Muscle layer of colon (tissue), 2 donors: ENCODE results near the gene SIGLEC9.
"Not testable (repeated sequence)": the region's sequence is repeated elsewhere in the genome, so short reads cannot be mapped to it uniquely, and the experiment has no call there.

Experiments
- H3K27ac ChIP-seq: one replicate; pipeline ENCODE4 v1.7.0; 2013; ENCODE audit warnings: low read depth, mild to moderate bottlenecking, low read length, moderate library complexity
- H3K27me3 ChIP-seq, 2 donors: one replicate each; pipeline ENCODE4 v1.7.0; 2013; ENCODE audit warnings: low read length in 2 of 2, mild to moderate bottlenecking in 2 of 2; ENCODE audit not compliant: insufficient read depth in 2 of 2, control insufficient read depth in 1 of 2
- H3K36me3 ChIP-seq: one replicate; pipeline ENCODE4 v1.7.0; 2013; ENCODE audit warnings: mild to moderate bottlenecking, low read length; ENCODE audit not compliant: insufficient read depth
- H3K4me1 ChIP-seq: one replicate; pipeline ENCODE4 v1.7.0; 2013; ENCODE audit warnings: mild to moderate bottlenecking, low read length; ENCODE audit not compliant: insufficient read depth
- H3K4me3 ChIP-seq, 2 donors: one replicate each; pipeline ENCODE4 v1.7.0; 2013; ENCODE audit warnings: low read length in 2 of 2, low read depth in 1 of 2, mild to moderate bottlenecking in 1 of 2, moderate library complexity in 1 of 2
- H3K9ac ChIP-seq: one replicate; pipeline ENCODE4 v1.7.0; 2013; ENCODE audit warnings: low read length
- H3K9me3 ChIP-seq: one replicate; pipeline ENCODE4 v1.7.0; 2013; ENCODE audit warnings: mild to moderate bottlenecking, low read length
- donor health status: abdominal sarcoma.
- donor health status: Adenocarcinoma of cecum.

The SIGLEC9 gene

DNA sequence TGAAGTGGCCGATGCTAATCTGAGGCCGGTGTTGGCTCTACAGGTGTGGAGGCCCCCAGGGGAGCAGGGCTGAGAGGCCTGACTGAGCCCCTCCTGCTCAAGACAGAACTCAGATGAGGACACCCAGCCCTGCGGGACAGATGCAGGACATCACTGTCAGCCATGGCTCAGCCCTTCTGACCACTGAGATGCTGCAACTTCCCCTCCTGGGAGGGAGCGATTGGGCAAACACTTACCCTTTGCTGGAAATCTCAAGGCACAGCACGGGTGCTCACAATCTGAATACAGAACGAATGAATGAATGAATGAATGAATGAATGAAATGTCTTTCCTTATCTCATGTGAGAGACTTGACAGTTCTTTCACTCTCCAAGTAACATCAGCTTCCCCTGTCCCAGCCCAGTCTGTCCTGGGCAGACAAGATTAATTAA, 13.9 kb downstream of the SIGLEC9 start:
- Histone ChIP-seq H3K9me3 (no peaks in the 10 kb centered on the region), H3K4me1 (peaks cover 3% of the 10 kb centered on the region), H3K27me3 (peaks cover 0 to 5% of the 10 kb centered on the region in 2 donors), H3K27ac (no peak overlapping the region), H3K9ac (no peak overlapping the region), H3K36me3 (no peaks in the 10 kb centered on the region), H3K4me3 (no peak overlapping the region)

DNA sequence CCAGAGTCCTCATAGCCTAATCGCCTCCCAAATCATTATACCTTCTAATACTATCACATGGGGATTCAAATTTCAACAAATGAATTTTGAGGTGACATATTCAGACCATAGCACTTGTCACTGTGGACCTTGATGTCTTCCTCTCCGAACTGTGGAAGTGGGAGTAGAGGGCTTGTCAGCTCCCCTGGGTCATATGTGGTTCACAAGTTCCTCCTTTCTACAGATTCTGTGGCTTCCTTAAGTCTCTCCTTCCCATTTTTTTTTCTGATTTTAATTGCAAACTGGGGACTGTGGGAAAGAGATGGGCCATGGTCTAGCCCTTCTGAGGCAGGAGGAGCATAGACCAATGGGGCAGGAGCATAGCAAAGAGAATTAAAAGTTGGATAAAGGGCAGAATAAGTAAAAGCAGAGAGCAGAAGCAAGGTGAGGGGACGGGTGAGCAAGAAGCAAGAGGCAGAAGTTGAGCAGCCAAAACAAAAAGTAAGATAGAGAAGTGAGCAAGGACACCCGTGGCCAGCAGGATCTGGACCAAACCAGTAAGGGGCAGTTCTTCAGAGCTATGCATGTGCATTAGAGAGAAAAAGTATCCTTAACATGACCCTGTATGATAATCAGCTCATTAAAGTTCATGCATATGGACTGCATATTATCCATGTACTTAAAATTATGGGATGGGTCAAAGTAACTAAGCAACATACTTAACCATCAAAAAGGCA, 14.8 kb downstream of the SIGLEC9 start:
- no peaks in the 10 kb centered on the region for H3K9me3 ChIP-seq
- H3K36me3 ChIP-seq: no peaks in the 10 kb centered on the region
- H3K27ac ChIP-seq: no peak overlapping the region
- H3K4me3 ChIP-seq: no peak overlapping the region
- H3K4me1 ChIP-seq: peaks cover 3% of the 10 kb centered on the region
- no peak overlapping the region for H3K9ac ChIP-seq
- H3K27me3 ChIP-seq: peaks cover 0 to 5% of the 10 kb centered on the region in 2 donors

DNA sequence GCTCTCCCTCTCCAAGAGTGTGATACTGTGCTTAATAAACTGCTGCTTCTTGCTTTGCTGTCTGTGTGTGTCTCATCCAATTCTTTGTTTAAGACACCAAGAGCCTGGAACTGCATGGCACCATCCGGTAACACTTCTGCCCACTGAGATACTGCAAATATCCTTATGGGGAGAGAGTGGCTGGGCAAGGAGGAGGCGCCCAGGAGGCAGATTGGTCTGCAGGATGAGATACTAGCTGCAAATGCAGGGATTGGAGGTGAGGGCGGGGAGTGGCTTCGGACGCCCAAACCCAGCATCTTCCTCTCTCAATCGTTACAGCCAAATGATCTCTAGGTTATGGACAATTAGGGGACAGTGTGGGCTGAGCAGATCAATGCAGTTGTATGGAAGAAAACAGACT, 15.7 kb downstream of the SIGLEC9 start:
- H3K27me3 ChIP-seq: peaks cover 0 to 5% of the 10 kb centered on the region in 2 donors
- peaks cover 3% of the 10 kb centered on the region for H3K4me1 ChIP-seq
- H3K9me3 ChIP-seq: no peaks in the 10 kb centered on the region
- H3K27ac ChIP-seq: no peak overlapping the region
- H3K36me3 ChIP-seq: no peaks in the 10 kb centered on the region
- no peak overlapping the region for H3K9ac ChIP-seq
- no peak overlapping the region for H3K4me3 ChIP-seq

DNA sequence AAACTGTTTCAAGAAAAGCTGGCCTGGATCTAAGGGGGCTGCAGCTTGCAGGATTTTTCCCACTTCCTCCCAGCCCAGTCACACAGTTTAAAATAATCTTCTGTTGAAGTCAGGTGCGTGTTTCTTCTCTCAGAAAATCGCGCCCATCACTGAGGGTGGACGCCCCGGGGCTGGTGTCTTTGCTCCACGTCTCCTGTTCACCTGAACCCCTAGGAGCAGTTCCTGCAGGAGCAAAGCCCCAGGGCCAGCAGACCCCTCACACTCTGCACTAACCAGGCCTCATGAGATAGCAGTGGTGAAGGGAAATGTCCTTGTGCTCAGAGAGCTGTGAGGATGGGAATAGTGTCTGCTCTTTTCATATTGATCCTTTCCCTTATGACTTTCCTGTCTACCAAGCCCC, 16.5 kb downstream of the SIGLEC9 start:
- Histone ChIP-seq H3K9ac (no peak overlapping the region), H3K4me3 (no peak overlapping the region), H3K27ac (no peak overlapping the region), H3K9me3 (no peaks in the 10 kb centered on the region), H3K36me3 (no peaks in the 10 kb centered on the region), H3K4me1 (peaks cover 3% of the 10 kb centered on the region), H3K27me3 (peaks cover 0 to 5% of the 10 kb centered on the region in 2 donors)

DNA sequence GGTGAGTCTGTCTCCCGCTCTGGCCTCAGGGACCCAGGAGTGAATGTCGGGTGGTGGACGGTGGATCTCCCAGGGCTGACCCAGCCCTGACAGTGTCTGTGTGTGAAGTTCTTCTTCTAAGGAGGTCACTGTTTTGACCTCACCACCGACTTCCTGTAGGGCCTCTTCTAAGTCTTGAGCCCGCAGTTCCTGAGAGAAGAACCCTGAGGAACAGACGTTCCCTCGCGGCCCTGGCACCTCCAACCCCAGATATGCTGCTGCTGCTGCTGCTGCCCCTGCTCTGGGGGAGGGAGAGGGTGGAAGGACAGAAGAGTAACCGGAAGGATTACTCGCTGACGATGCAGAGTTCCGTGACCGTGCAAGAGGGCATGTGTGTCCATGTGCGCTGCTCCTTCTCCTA, 17.4 kb downstream of the SIGLEC9 start, which contains the start of gene SIGLEC7:
Gene SIGLEC7, plus strand, starts transcription at position 183 of the 400 bp plus-strand sequence. Its CDS starts 69 bp downstream, at position 252.
- Histone ChIP-seq H3K9ac (no peak within 1 kb of the TSS), H3K27me3 (peaks cover 0 to 5% of the 10 kb centered on the region in 2 donors), H3K4me3 (no peak within 1 kb of the TSS), H3K36me3 (no peaks in the 10 kb centered on the region), H3K27ac (no peak within 1 kb of the TSS), H3K4me1 (peaks cover 3% of the 10 kb centered on the region), H3K9me3 (no peaks in the 10 kb centered on the region)

DNA sequence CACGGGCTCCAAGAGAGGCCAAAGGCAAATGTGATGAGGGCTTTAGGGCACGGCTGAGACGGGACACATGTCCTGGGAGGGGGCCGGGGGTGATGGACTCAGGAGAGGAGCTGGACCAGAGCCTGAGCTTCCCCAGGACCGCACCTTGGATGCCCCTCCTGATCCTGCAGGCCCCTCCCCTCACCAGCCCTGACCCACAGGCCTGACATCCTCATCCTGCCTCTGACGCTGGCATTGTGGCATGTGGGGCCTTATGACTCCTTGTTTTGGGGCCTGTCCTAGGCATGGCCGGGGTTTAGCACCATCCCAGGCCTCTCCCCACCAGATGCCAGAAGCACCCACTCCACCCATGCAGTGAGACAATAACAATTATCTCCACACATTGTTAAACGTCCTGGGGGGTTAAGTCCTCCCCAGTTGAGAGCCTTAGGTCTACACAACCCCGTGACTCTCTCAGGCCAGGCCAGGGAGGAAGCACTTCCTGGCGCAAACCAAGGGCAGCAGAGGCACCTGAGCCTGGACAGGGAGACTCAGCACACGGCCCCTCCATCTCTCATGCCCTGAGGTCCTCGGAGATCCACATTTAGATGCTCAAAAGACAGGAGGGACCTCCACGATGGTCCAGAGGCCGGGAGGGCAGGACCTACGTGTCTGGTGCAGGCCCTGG, 18.2 kb downstream of the SIGLEC9 start:
- H3K27me3 ChIP-seq, H3K36me3 ChIP-seq, H3K4me1 ChIP-seq, H3K9me3 ChIP-seq, H3K4me3 ChIP-seq, H3K27ac ChIP-seq, H3K9ac ChIP-seq: not testable (repeated sequence)

DNA sequence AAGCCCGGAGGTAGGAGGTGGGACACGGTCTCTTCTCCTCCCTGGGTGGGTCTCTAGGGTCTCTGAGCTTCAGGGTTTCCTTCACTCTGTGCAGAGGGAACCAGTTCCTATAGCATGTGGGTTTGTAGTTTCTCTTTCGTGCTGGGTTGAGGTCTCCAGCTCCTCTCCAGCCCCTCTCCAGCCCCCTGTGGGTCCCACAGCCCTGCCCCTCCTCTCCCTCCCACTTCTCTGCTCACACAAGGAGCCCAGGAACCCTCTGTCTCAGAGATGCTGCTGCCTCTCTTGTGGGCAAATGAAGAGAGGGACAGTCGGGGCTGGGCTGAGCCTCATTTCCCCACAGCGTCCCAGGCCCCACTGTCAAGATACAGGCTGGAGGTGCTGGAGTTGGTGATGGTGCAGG, 18.8 kb downstream of the SIGLEC9 start:
- H3K27me3 ChIP-seq: peaks cover 0 to 5% of the 10 kb centered on the region in 2 donors
- H3K9ac ChIP-seq: no peak overlapping the region
- no peaks in the 10 kb centered on the region for H3K9me3 ChIP-seq
- peaks cover 3% of the 10 kb centered on the region for H3K4me1 ChIP-seq
- no peak overlapping the region for H3K27ac ChIP-seq
- no peaks in the 10 kb centered on the region for H3K36me3 ChIP-seq
- H3K4me3 ChIP-seq: no peak overlapping the region

DNA sequence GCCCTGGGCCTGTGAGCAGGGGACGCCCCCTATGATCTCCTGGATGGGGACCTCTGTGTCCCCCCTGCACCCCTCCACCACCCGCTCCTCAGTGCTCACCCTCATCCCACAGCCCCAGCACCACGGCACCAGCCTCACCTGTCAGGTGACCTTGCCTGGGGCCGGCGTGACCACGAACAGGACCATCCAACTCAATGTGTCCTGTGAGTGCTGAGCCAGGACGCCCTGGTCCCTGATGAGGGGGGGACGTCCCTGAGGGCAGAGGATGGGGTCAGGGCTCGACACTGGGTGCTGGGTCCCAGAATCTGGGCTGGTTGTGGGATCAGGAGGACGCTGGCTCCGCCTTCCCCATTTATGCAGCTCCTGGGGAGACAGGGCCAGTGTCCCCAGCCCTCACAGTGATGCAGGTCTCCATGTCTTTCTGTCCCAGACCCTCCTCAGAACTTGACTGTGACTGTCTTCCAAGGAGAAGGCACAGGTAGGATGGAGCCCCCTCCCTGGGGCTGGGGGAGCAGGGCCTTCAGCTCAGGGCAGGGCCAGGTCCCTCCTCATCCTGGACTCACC, 19.9 kb downstream of the SIGLEC9 start:
- Histone ChIP-seq H3K4me3 (no peak overlapping the region), H3K27me3 (peaks cover 0 to 5% of the 10 kb centered on the region in 2 donors), H3K9me3 (no peaks in the 10 kb centered on the region), H3K27ac (no peak overlapping the region), H3K9ac (no peak overlapping the region), H3K36me3 (no peaks in the 10 kb centered on the region), H3K4me1 (peaks cover 3% of the 10 kb centered on the region)

DNA sequence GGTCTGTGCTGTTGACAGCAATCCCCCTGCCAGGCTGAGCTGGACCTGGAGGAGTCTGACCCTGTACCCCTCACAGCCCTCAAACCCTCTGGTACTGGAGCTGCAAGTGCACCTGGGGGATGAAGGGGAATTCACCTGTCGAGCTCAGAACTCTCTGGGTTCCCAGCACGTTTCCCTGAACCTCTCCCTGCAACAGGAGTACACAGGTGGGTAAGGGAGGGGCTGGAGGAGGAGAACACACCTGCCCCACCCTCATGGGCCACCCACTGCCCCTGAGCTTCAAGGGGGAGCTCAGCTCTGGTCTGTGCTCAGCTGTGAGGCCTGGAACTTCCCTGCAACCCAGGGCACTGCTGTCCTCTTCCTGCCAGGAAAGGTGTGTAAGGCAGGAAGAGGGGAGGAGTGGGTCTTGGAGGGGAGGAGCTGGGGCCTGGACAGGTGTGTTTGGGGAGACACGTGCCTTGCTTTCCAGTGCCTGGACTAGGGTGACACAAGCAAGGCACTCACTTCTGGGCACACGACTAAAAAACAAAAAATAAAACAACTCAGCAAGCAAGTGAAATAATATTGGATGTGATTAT, 21.3 kb downstream of the SIGLEC9 start:
- Histone ChIP-seq H3K27me3 (peaks cover 0 to 5% of the 10 kb centered on the region in 2 donors), H3K27ac (no peak overlapping the region), H3K9ac (no peak overlapping the region), H3K9me3 (no peaks in the 10 kb centered on the region), H3K4me3 (no peak overlapping the region), H3K36me3 (no peaks in the 10 kb centered on the region), H3K4me1 (peaks cover 3% of the 10 kb centered on the region)

DNA sequence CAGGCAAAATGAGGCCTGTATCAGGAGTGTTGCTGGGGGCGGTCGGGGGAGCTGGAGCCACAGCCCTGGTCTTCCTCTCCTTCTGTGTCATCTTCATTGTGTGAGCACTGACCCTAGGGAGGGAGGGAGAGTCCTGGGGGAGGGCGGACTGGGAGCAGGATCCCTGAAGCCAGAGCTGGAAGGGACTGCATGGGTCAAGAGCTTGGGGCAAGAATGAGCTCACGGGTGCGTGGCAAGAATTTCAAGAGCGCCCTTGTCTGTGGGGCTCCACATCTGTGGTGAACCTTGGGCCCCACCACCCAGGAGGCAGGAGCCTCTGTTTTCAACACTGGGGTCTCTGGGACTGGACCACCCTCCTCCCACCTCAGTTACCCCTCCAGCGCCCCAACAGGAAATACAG, 22.0 kb downstream of the SIGLEC9 start:
- H3K9me3 ChIP-seq: no peaks in the 10 kb centered on the region
- H3K9ac ChIP-seq: no peak overlapping the region
- H3K4me3 ChIP-seq: no peak overlapping the region
- H3K36me3 ChIP-seq: no peaks in the 10 kb centered on the region
- no peak overlapping the region for H3K27ac ChIP-seq
- no peaks in the 10 kb centered on the region for H3K4me1 ChIP-seq
- peaks cover 0 to 5% of the 10 kb centered on the region in 2 donors for H3K27me3 ChIP-seq

DNA sequence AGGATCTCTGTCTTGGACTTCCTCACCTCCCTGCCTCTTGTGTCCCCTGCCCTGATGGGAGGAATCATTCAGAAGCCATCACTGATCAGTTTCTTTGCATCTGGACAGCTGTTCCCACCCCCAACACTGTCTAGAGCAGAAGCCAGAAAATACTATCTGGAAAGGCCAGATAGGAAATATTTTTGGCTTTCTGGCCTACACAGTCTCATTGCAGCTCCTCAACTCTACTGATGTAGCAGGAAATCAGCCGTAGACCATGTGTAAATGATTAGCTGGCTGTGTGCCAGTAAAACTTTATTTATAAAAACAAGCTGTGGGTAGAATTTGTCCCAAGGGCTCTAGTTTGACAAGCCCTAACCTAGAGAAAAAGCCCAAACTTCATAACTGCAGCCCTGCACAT, 23.0 kb downstream of the SIGLEC9 start:
- no peaks in the 10 kb centered on the region for H3K27me3 ChIP-seq

More for the DNA sequence above, 23.0 kb downstream of the SIGLEC9 start:
- Histone ChIP-seq H3K9me3 (no peaks in the 10 kb centered on the region), H3K4me1 (no peaks in the 10 kb centered on the region), H3K36me3 (no peaks in the 10 kb centered on the region), H3K9ac (no peak overlapping the region), H3K4me3 (no peak overlapping the region), H3K27ac (no peak overlapping the region)
